Vagina (tissue), 2 donors: Measurements from ENCODE around the gene PERM1. TPM values are rescaled to one million over a fixed set of nuclear protein-coding genes. Genes with fewer than 3 reads are reported as not detected.

Experiments
- DNase-seq, 2 donors: peaks; one replicate each; pipeline ENCODE4 v3.0.0-alpha.2; 2017; ENCODE audit errors: extremely low spot score in 2 of 2
- H3K27ac ChIP-seq: fragments of 200-600 bp; sonication (generic); one replicate; pipeline ENCODE4 v1.5.1; 2019
- H3K27me3 ChIP-seq: fragments of 200-600 bp; sonication (generic); one replicate; pipeline ENCODE4 v1.5.1; 2019
- H3K36me3 ChIP-seq, 2 donors: fragments of 200-600 bp; sonication (generic); one replicate each; pipeline ENCODE4 v1.5.1; 2017 to 2019
- H3K4me1 ChIP-seq: fragments of 200-600 bp; sonication (generic); one replicate; pipeline ENCODE4 v1.5.1; 2019
- H3K4me3 ChIP-seq, 2 donors: fragments of 200-600 bp; sonication (generic); 1 replicate in 1 of 2; 2 replicates in 1 of 2; pipeline ENCODE4 v1.5.1; 2016 to 2019
- H3K9me3 ChIP-seq: fragments of 200-600 bp; sonication (generic); one replicate; pipeline ENCODE4 v1.5.1; 2019
- POLR2A ChIP-seq, 2 donors: fragments of 450-650 bp; IDR thresholded peaks; one replicate each; pipeline ENCODE4 v1.6.1; 2017; ENCODE audit warnings: antibody characterized with exemption in 2 of 2, mild to moderate bottlenecking in 2 of 2, moderate library complexity in 2 of 2
- POLR2AphosphoS5 ChIP-seq, 2 donors: sonication (generic); formaldehyde crosslinking; IDR thresholded peaks; one replicate each; pipeline ENCODE4 v1.9.0; 2017; ENCODE audit warnings: antibody characterized with exemption in 2 of 2, mild to moderate bottlenecking in 2 of 2, low read depth in 1 of 2; ENCODE audit not compliant: insufficient read depth in 1 of 2
- intact Hi-C: fragments of 100-400 bp; cut with DNase I; formaldehyde crosslinking; loops from one replicate; pipeline ENCODE4 v1.15.1; 2023
- total RNA-seq: library from RNA; depleted of rRNA; stranded (reverse); fragments of >200 nt; gene quantifications from one replicate; pipeline ENCODE4 v1.2.3, GENCODE V29; 2016
- TF ChIP-seq, protein P1 (sequence below), 3 experiments: fragments of 450-650 bp in 2 of 3; fragments of 200-600 bp in 1 of 3; sonication (generic) in 1 of 3; IDR thresholded peaks; one replicate each; pipeline ENCODE4 v1.5.1; 2017 to 2019; ENCODE audit warnings: antibody characterized with exemption in 3 of 3, mild to moderate bottlenecking in 2 of 3, moderate library complexity in 2 of 3

The PERM1 gene
- total RNA-seq, 1 donor from 2014 or later = not detected

DNA sequence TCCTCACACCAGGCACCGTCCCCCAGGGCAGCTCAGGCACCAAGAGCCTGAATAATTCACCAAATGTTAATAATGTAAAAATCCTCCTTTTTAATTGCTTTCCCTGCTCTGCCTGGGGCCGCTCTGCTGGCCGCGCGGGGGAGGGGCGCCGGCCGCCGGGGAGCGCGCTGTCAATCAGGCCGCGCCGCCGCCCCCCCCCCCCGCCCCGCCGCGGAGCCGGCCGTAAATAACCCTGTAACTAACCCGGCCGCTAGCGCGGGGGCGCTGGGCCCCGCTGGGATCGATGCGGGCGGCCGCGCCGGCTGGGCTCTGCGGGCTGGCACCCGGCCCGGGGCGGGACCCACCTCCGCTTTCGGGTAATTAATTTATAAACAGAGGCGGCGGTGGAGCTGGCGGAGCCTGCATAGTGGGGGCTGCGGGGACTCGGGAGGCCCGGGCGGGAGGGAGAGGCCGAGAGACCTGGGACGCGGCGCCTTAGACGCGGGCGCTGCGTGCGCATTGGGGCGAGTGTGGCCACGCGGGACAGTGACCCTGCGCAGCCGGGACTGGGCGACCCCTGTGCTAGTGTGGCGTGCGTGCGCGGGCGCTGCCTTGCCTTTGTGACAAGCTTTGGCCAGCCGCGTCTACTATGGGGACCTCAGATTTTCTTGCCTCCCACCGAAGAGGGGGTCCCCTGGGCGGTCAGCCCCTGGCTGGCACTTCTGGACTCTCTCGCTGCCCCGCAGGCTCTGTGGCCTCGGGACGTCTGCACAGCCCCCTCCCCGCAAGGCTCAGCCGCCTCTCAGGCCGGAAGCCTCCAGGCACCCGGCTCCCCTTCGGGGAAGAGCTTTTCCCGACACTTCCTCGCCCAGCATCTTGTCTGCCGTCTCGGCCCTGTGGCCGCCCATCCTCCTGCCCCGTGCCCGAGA is 41.5 kb downstream of the PERM1 start:
- TF ChIP-seq, protein P1, sequence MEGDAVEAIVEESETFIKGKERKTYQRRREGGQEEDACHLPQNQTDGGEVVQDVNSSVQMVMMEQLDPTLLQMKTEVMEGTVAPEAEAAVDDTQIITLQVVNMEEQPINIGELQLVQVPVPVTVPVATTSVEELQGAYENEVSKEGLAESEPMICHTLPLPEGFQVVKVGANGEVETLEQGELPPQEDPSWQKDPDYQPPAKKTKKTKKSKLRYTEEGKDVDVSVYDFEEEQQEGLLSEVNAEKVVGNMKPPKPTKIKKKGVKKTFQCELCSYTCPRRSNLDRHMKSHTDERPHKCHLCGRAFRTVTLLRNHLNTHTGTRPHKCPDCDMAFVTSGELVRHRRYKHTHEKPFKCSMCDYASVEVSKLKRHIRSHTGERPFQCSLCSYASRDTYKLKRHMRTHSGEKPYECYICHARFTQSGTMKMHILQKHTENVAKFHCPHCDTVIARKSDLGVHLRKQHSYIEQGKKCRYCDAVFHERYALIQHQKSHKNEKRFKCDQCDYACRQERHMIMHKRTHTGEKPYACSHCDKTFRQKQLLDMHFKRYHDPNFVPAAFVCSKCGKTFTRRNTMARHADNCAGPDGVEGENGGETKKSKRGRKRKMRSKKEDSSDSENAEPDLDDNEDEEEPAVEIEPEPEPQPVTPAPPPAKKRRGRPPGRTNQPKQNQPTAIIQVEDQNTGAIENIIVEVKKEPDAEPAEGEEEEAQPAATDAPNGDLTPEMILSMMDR (IDR thresholded peaks at IDR 0.05) = peak in 1 of 3 experiments; percentile 6
- TF ChIP-seq POLR2AphosphoS5 (IDR thresholded peaks at IDR 0.05; ENCODE audit: insufficient read depth in 1 of 2, low read depth in 1 of 2) (peak in 1 of 2 donors; percentile 27), POLR2A (IDR thresholded peaks at IDR 0.05) (no peak)
- DNase-seq = no peak
- Histone ChIP-seq H3K27me3 (peaks cover 6% of the 10 kb centered on the region), H3K4me1 (peaks cover 50% of the 10 kb centered on the region), H3K4me3 (peak overlapping the region; percentile 38 to 59), H3K27ac (peak overlapping the region; percentile 72), H3K36me3 (no peaks in the 10 kb centered on the region), H3K9me3 (no peaks in the 10 kb centered on the region)
- intact Hi-C loops = no loop called here

DNA sequence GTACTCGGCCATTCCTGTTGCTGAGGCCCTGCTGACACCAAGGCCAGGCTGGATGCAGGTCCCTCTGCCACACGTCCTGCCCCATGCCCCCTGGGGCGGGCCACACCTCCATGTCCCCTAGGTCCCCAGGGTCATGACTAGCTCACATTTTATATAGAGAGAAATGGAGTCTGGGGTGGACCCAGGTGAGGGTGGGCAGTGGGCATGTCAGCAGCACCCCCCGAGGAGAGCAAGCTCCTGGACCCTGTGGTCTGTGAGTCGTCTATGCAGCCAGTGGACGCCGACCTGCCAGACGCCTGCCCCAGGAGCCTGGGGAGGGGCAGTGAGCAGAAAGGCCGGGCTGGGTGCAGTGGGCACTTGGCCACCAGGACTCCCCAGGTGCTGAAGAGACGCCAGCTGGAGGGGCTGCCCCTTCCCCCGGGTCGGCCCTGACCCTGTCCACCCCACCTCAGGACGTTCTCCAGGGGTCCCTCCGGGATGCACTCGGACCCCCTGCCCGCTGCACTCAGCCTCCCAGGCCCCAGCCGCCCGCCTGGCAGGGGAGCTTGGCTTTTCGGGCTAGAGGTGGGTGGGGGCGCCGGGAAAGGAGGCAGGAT is 42.3 kb downstream of the PERM1 start:
- intact Hi-C loops = no loop called here
- H3K9me3 ChIP-seq = no peaks in the 10 kb centered on the region
- TF ChIP-seq, protein P1 (IDR thresholded peaks at IDR 0.05) = no peak
- H3K36me3 ChIP-seq = no peaks in the 10 kb centered on the region
- H3K4me1 ChIP-seq = peaks cover 53% of the 10 kb centered on the region
- DNase-seq = no peak
- no peak overlapping the region for H3K27ac ChIP-seq
- H3K4me3 ChIP-seq = peak overlapping the region; percentile 38 to 59
- H3K27me3 ChIP-seq = peaks cover 6% of the 10 kb centered on the region

DNA sequence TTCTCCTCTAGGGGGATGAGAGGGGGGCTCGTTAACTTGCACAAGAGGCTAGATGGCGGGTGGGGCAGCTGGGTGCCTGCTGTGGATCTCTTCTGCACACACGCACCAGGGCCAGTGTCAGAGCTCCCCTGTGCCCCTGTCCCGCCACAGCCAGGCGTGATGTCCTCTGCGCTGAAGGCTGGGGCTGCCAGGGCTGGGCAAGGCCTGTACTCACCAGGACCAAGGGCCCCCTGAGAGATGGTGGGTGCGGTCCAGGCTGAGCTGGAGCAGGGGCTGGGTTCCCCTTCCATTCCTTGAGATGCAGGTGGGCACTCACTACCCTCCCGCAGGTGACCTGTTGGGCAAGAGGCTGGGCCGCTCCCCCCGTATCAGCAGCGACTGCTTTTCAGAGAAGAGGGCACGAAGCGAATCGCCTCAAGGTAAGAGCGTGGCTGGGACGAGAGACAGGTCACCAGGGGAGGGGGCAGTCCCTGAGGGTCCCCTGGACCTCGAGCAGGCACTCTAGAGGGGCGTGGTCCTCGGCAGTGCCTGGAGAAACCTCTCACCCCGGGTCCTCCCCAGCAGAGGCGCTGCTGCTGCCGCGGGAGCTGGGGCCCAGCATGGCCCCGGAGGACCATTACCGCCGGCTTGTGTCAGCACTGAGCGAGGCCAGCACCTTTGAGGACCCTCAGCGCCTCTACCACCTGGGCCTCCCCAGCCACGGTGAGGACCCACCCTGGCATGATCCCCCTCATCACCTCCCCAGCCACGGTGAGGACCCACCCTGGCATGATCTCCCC is 43.0 kb downstream of the PERM1 start:
- Histone ChIP-seq H3K4me3 (no peak overlapping the region), H3K36me3 (no peaks in the 10 kb centered on the region), H3K27ac (no peak overlapping the region), H3K27me3 (peaks cover 6% of the 10 kb centered on the region), H3K4me1 (peaks cover 53% of the 10 kb centered on the region), H3K9me3 (no peaks in the 10 kb centered on the region)
- intact Hi-C loops = no loop called here
- DNase-seq = no peak
- no peak for TF ChIP-seq POLR2A (IDR thresholded peaks at IDR 0.05)
- no peak for TF ChIP-seq POLR2AphosphoS5 (IDR thresholded peaks at IDR 0.05; ENCODE audit: insufficient read depth in 1 of 2, low read depth in 1 of 2)
- TF ChIP-seq, protein P1 (IDR thresholded peaks at IDR 0.05) = no peak

DNA sequence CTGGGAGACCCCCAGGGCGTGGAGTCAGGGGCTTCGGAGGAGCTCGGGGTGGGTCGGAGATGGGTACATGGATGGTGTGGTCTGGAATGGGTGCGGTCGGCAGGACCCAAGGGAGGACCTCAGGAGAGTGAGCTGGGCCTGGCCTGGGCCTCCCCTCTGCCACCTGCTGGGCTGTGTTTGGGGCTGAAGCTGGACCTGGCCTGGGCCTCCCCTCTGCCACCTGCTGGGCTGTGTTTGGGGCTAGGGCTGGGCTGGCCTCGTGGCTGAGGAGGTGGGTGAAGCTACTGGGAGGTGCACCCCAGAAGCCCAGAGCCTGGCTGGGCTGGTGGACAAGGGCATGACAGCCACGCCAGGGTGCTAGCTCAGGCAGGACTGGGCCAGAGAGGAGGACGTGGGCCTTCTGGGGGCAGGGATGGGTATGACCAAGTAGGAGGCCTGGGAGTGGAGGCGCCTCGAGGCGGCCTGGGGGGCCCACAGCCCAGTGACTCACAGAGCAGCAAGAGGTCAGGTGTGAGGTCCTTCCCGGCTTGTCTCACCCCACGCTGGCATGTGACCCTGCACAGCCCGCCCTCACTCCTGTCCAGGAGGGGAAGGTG is 43.7 kb downstream of the PERM1 start:
- TF ChIP-seq, protein P1 (IDR thresholded peaks at IDR 0.05) = peak in 1 of 3 experiments; percentile 14
- TF ChIP-seq POLR2A (IDR thresholded peaks at IDR 0.05) = no peak
- H3K4me1 ChIP-seq = peaks cover 47% of the 10 kb centered on the region
- no peak overlapping the region for H3K4me3 ChIP-seq
- no peaks in the 10 kb centered on the region for H3K9me3 ChIP-seq
- intact Hi-C loops = no loop called here
- DNase-seq = no peak
- H3K27me3 ChIP-seq = peaks cover 6% of the 10 kb centered on the region
- no peaks in the 10 kb centered on the region for H3K36me3 ChIP-seq
- H3K27ac ChIP-seq = no peak overlapping the region
